ENCODE results near the gene EHBP1L1. TPM values are rescaled to one million over a fixed set of nuclear protein-coding genes. Genes with fewer than 3 reads are reported as not detected.

EHBP1L1 gene
- total RNA-seq, 1 donor from 2014 or later = 167 TPM

- no peaks in the 10 kb centered on the region for H3K27me3 Mint-ChIP-seq
These were observed 17.9 kb downstream of the EHBP1L1 start for GRCh38 chr11:65593518-65594414.

GRCh38 chr11:65595131-65595530, 19.3 kb downstream of the EHBP1L1 start:
- Mint-ChIP-seq H3K36me3 (ENCODE audit: low read depth) (peaks cover 32% of the 10 kb centered on the region), H3K4me1 (peaks cover 13% of the 10 kb centered on the region), H3K27ac (peak overlapping the region; percentile 52), H3K9me3 (no peaks in the 10 kb centered on the region), H3K27me3 (no peaks in the 10 kb centered on the region), H3K4me3 (no peak overlapping the region)
- intact Hi-C loops (cut with micrococcal nuclease) = no loop called here
- DNase-seq = no peak

More at GRCh38 chr11:65593518-65594414, 17.9 kb downstream of the EHBP1L1 start:
- H3K9me3 Mint-ChIP-seq = no peaks in the 10 kb centered on the region
- intact Hi-C loops (cut with micrococcal nuclease) = no loop called here
- peaks cover 19% of the 10 kb centered on the region for H3K4me1 Mint-ChIP-seq
- H3K27ac Mint-ChIP-seq = peak overlapping the region; percentile 58
- peaks cover 35% of the 10 kb centered on the region for H3K36me3 Mint-ChIP-seq (ENCODE audit: low read depth)
- no peak overlapping the region for H3K4me3 Mint-ChIP-seq
- peak; percentile 82 for DNase-seq

- H3K27ac Mint-ChIP-seq = peak within 1 kb of the TSS; percentile 74
- peaks cover 28% of the 10 kb centered on the region for H3K36me3 Mint-ChIP-seq (ENCODE audit: low read depth)
- H3K4me3 Mint-ChIP-seq = no peak within 1 kb of the TSS
- peaks cover 13% of the 10 kb centered on the region for H3K4me1 Mint-ChIP-seq
- intact Hi-C loops (cut with micrococcal nuclease) = no loop called here
- no peak for DNase-seq
- H3K9me3 Mint-ChIP-seq = no peaks in the 10 kb centered on the region
- H3K27me3 Mint-ChIP-seq = no peaks in the 10 kb centered on the region
These were observed 19.9 kb downstream of the EHBP1L1 start, which contains the start of gene KCNK7 for GRCh38 chr11:65595543-65596281. Gene KCNK7 (minus strand): TSS chr11:65595800. CDS start chr11:65595772, 28 bp downstream.

GRCh38 chr11:65596520-65596919, 20.7 kb downstream of the EHBP1L1 start:
- H3K36me3 Mint-ChIP-seq (ENCODE audit: low read depth) = peaks cover 29% of the 10 kb centered on the region
- H3K27ac Mint-ChIP-seq = peak overlapping the region; percentile 74
- no peak overlapping the region for H3K4me3 Mint-ChIP-seq
- intact Hi-C loops (cut with micrococcal nuclease) = no loop called here
- no peaks in the 10 kb centered on the region for H3K9me3 Mint-ChIP-seq
- no peaks in the 10 kb centered on the region for H3K27me3 Mint-ChIP-seq
- DNase-seq = no peak
- peaks cover 13% of the 10 kb centered on the region for H3K4me1 Mint-ChIP-seq

- intact Hi-C loops (cut with micrococcal nuclease) = no loop called here
- H3K27me3 Mint-ChIP-seq = no peaks in the 10 kb centered on the region
- no peaks in the 10 kb centered on the region for H3K9me3 Mint-ChIP-seq
- H3K4me3 Mint-ChIP-seq = no peak overlapping the region
- DNase-seq = no peak
- H3K36me3 Mint-ChIP-seq (ENCODE audit: low read depth) = peaks cover 30% of the 10 kb centered on the region
- H3K4me1 Mint-ChIP-seq = peaks cover 11% of the 10 kb centered on the region
- H3K27ac Mint-ChIP-seq = no peak overlapping the region
These were observed 22.4 kb downstream of the EHBP1L1 start for GRCh38 chr11:65598258-65598699.

GRCh38 chr11:65599216-65599954, 23.5 kb downstream of the EHBP1L1 start:
- intact Hi-C loops (cut with micrococcal nuclease) = no loop called here
- H3K9me3 Mint-ChIP-seq = no peaks in the 10 kb centered on the region

GRCh38 chr11:65599955-65600246, 24.0 kb downstream of the EHBP1L1 start:
- H3K9me3 Mint-ChIP-seq = no peaks in the 10 kb centered on the region
- intact Hi-C loops (cut with micrococcal nuclease) = no loop called here
- H3K4me1 Mint-ChIP-seq = peaks cover 7% of the 10 kb centered on the region
- no peak overlapping the region for H3K27ac Mint-ChIP-seq
- peaks cover 34% of the 10 kb centered on the region for H3K36me3 Mint-ChIP-seq (ENCODE audit: low read depth)
- no peak overlapping the region for H3K4me3 Mint-ChIP-seq
- no peak for DNase-seq
- H3K27me3 Mint-ChIP-seq = no peaks in the 10 kb centered on the region

More at GRCh38 chr11:65599216-65599954, 23.5 kb downstream of the EHBP1L1 start:
- Mint-ChIP-seq H3K27ac (no peak overlapping the region), H3K4me3 (no peak overlapping the region), H3K27me3 (no peaks in the 10 kb centered on the region), H3K36me3 (ENCODE audit: low read depth) (peaks cover 33% of the 10 kb centered on the region), H3K4me1 (peaks cover 9% of the 10 kb centered on the region)
- no peak for DNase-seq

GRCh38 chr11:65604258-65604657, 28.4 kb downstream of the EHBP1L1 start:
- intact Hi-C loops (cut with micrococcal nuclease) = no loop called here
- H3K4me3 Mint-ChIP-seq = no peak overlapping the region
- H3K27me3 Mint-ChIP-seq = no peaks in the 10 kb centered on the region
- H3K4me1 Mint-ChIP-seq = peaks cover 4% of the 10 kb centered on the region
- H3K27ac Mint-ChIP-seq = no peak overlapping the region
- peaks cover 46% of the 10 kb centered on the region for H3K36me3 Mint-ChIP-seq (ENCODE audit: low read depth)
- no peaks in the 10 kb centered on the region for H3K9me3 Mint-ChIP-seq
- DNase-seq = no peak

GRCh38 chr11:65606876-65607613, 31.2 kb downstream of the EHBP1L1 start:
- no peaks in the 10 kb centered on the region for H3K9me3 Mint-ChIP-seq
- H3K27ac Mint-ChIP-seq = no peak overlapping the region
- H3K4me1 Mint-ChIP-seq = peaks cover 26% of the 10 kb centered on the region
- H3K36me3 Mint-ChIP-seq (ENCODE audit: low read depth) = peaks cover 55% of the 10 kb centered on the region
- no peak for DNase-seq
- intact Hi-C loops (cut with micrococcal nuclease) = no loop called here
- H3K27me3 Mint-ChIP-seq = no peaks in the 10 kb centered on the region
- H3K4me3 Mint-ChIP-seq = no peak overlapping the region

- no peak for DNase-seq
- Mint-ChIP-seq H3K27me3 (no peaks in the 10 kb centered on the region), H3K9me3 (no peaks in the 10 kb centered on the region), H3K4me3 (no peak overlapping the region), H3K27ac (no peak overlapping the region), H3K4me1 (peaks cover 31% of the 10 kb centered on the region), H3K36me3 (ENCODE audit: low read depth) (peaks cover 60% of the 10 kb centered on the region)
- intact Hi-C loops (cut with micrococcal nuclease) = no loop called here
These were observed 32.0 kb downstream of the EHBP1L1 start for GRCh38 chr11:65607614-65608426.

- peaks cover 36% of the 10 kb centered on the region for H3K4me1 Mint-ChIP-seq
These were observed 33.4 kb downstream of the EHBP1L1 start for GRCh38 chr11:65609229-65609628.

GRCh38 chr11:65609665-65610064, 33.8 kb downstream of the EHBP1L1 start:
- DNase-seq = no peak
- peaks cover 51% of the 10 kb centered on the region for H3K36me3 Mint-ChIP-seq (ENCODE audit: low read depth)
- peak overlapping the region; percentile 78 for H3K27ac Mint-ChIP-seq
- H3K4me1 Mint-ChIP-seq = peaks cover 36% of the 10 kb centered on the region
- no peaks in the 10 kb centered on the region for H3K27me3 Mint-ChIP-seq
- no peaks in the 10 kb centered on the region for H3K9me3 Mint-ChIP-seq
- peak overlapping the region; percentile 97 for H3K4me3 Mint-ChIP-seq
- intact Hi-C loops (cut with micrococcal nuclease) = no loop called here

More at GRCh38 chr11:65609229-65609628, 33.4 kb downstream of the EHBP1L1 start:
- intact Hi-C loops (cut with micrococcal nuclease) = no loop called here
- H3K9me3 Mint-ChIP-seq = no peaks in the 10 kb centered on the region
- H3K4me3 Mint-ChIP-seq = peak overlapping the region; percentile 16
- no peaks in the 10 kb centered on the region for H3K27me3 Mint-ChIP-seq
- peak overlapping the region; percentile 22 for H3K27ac Mint-ChIP-seq
- H3K36me3 Mint-ChIP-seq (ENCODE audit: low read depth) = peaks cover 54% of the 10 kb centered on the region
- no peak for DNase-seq
